ENCODE measurements around the gene DXO. TPM values are rescaled to one million over a fixed set of nuclear protein-coding genes. Genes with fewer than 3 reads are reported as not detected.

The DXO gene
- total RNA-seq, 1 experiment from 2014 or later: 13.8 TPM

GRCh38 chr6:31971993-31972708, at the start of gene DXO (continued):
- TF ChIP-seq FOXP1 (CRISPR knock-in tag; IDR thresholded peaks at IDR 0.05; ENCODE audit: borderline replicate concordance) (peak; percentile 67; the same call in 1 of the 2 replicates), MLX (CRISPR knock-in tag; IDR thresholded peaks at IDR 0.05) (no peak), NFYB (CRISPR knock-in tag; conservative IDR thresholded peaks at IDR 0.05; ENCODE audit: low read depth) (peak; percentile 55; the same call in 1 of the 2 replicates), TEAD1 (CRISPR knock-in tag; IDR thresholded peaks at IDR 0.05) (peak; percentile 93), ZNF425 (CRISPR knock-in tag; conservative IDR thresholded peaks at IDR 0.05) (no peak), NR2C2 (CRISPR knock-in tag; IDR thresholded peaks at IDR 0.05) (no peak), EMX1 (CRISPR knock-in tag; IDR thresholded peaks at IDR 0.05) (no peak), SOX15 (CRISPR knock-in tag; IDR thresholded peaks at IDR 0.05) (no peak), HMGA2 (CRISPR knock-in tag; IDR thresholded peaks at IDR 0.05) (no peak), TEAD4 (CRISPR knock-in tag; IDR thresholded peaks at IDR 0.05) (peak; percentile 51), ZNF396 (CRISPR knock-in tag; IDR thresholded peaks at IDR 0.05; ENCODE audit: borderline replicate concordance) (no peak), NR1H2 (CRISPR knock-in tag; IDR thresholded peaks at IDR 0.05) (no peak), CBFB (CRISPR knock-in tag; IDR thresholded peaks at IDR 0.05; ENCODE audit: low read depth) (no peak), ZNF671 (CRISPR knock-in tag; IDR thresholded peaks at IDR 0.05) (no peak), ZNF232 (CRISPR knock-in tag; IDR thresholded peaks at IDR 0.05) (no peak; the same call in 1 of the 2 replicates), ZNF138 (CRISPR knock-in tag; conservative IDR thresholded peaks at IDR 0.05) (no peak), SMAD3 (CRISPR knock-in tag; IDR thresholded peaks at IDR 0.05; ENCODE audit: borderline replicate concordance) (0 out of 2 replicates have a peak, but pooled peaks have one; percentile 38), ERG (CRISPR knock-in tag; IDR thresholded peaks at IDR 0.05) (0 out of 2 replicates have a peak, but pooled peaks have one; percentile 24), NFATC4 (CRISPR knock-in tag; IDR thresholded peaks at IDR 0.05) (no peak), CREB1 (CRISPR knock-in tag; IDR thresholded peaks at IDR 0.05) (peak; percentile 89; the same call in 1 of the 2 replicates), GTF2I (CRISPR knock-in tag; conservative IDR thresholded peaks at IDR 0.05) (no peak), ZNF121 (CRISPR knock-in tag; IDR thresholded peaks at IDR 0.05) (no peak), ZNF423 (CRISPR knock-in tag; IDR thresholded peaks at IDR 0.05) (no peak), RELA (CRISPR knock-in tag; IDR thresholded peaks at IDR 0.05; ENCODE audit: borderline replicate concordance) (0 out of 2 replicates have a peak, but pooled peaks have one; percentile 30), NFE2L1 (CRISPR knock-in tag; IDR thresholded peaks at IDR 0.05) (no peak), ATF1 (CRISPR knock-in tag; IDR thresholded peaks at IDR 0.05) (peak; percentile 79; the same call in 1 of the 2 replicates), KAT7 (CRISPR knock-in tag; IDR thresholded peaks at IDR 0.05; ENCODE audit: borderline replicate concordance) (no peak), ELF4 (CRISPR knock-in tag; IDR thresholded peaks at IDR 0.05; ENCODE audit: low read depth) (no peak), ZNF416 (CRISPR knock-in tag; IDR thresholded peaks at IDR 0.05) (no peak)
- TF ChIP-seq, protein P1, sequence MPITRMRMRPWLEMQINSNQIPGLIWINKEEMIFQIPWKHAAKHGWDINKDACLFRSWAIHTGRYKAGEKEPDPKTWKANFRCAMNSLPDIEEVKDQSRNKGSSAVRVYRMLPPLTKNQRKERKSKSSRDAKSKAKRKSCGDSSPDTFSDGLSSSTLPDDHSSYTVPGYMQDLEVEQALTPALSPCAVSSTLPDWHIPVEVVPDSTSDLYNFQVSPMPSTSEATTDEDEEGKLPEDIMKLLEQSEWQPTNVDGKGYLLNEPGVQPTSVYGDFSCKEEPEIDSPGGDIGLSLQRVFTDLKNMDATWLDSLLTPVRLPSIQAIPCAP (CRISPR knock-in tag; IDR thresholded peaks at IDR 0.05): no peak
- TF ChIP-seq, protein P2, sequence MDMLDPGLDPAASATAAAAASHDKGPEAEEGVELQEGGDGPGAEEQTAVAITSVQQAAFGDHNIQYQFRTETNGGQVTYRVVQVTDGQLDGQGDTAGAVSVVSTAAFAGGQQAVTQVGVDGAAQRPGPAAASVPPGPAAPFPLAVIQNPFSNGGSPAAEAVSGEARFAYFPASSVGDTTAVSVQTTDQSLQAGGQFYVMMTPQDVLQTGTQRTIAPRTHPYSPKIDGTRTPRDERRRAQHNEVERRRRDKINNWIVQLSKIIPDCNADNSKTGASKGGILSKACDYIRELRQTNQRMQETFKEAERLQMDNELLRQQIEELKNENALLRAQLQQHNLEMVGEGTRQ (CRISPR knock-in tag; IDR thresholded peaks at IDR 0.05): no peak
- TF ChIP-seq, protein P3, sequence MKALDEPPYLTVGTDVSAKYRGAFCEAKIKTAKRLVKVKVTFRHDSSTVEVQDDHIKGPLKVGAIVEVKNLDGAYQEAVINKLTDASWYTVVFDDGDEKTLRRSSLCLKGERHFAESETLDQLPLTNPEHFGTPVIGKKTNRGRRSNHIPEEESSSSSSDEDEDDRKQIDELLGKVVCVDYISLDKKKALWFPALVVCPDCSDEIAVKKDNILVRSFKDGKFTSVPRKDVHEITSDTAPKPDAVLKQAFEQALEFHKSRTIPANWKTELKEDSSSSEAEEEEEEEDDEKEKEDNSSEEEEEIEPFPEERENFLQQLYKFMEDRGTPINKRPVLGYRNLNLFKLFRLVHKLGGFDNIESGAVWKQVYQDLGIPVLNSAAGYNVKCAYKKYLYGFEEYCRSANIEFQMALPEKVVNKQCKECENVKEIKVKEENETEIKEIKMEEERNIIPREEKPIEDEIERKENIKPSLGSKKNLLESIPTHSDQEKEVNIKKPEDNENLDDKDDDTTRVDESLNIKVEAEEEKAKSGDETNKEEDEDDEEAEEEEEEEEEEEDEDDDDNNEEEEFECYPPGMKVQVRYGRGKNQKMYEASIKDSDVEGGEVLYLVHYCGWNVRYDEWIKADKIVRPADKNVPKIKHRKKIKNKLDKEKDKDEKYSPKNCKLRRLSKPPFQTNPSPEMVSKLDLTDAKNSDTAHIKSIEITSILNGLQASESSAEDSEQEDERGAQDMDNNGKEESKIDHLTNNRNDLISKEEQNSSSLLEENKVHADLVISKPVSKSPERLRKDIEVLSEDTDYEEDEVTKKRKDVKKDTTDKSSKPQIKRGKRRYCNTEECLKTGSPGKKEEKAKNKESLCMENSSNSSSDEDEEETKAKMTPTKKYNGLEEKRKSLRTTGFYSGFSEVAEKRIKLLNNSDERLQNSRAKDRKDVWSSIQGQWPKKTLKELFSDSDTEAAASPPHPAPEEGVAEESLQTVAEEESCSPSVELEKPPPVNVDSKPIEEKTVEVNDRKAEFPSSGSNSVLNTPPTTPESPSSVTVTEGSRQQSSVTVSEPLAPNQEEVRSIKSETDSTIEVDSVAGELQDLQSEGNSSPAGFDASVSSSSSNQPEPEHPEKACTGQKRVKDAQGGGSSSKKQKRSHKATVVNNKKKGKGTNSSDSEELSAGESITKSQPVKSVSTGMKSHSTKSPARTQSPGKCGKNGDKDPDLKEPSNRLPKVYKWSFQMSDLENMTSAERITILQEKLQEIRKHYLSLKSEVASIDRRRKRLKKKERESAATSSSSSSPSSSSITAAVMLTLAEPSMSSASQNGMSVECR (CRISPR knock-in tag; IDR thresholded peaks at IDR 0.05; ENCODE audit: borderline replicate concordance): no peak
